ENCODE results near the gene FAM174B. TPM values are rescaled to one million over a fixed set of nuclear protein-coding genes. Genes with fewer than 3 reads are reported as not detected.

FAM174B gene
- total RNA-seq, 1 experiment from 2014 or later: 0.30 TPM

- no peak for TF ChIP-seq ZBTB33 (IDR thresholded peaks at IDR 0.05; ENCODE audit: extremely low read depth, insufficient replicate concordance, low read length)
- TF ChIP-seq RAD21 (IDR thresholded peaks at IDR 0.05; ENCODE audit: low read depth): no peak
Measured at GRCh38 chr15:92578096-92578835, 77.3 kb downstream of the FAM174B start (continued).

GRCh38 chr15:92576597-92577200, 78.9 kb downstream of the FAM174B start:
- no peak for DNase-seq (ENCODE audit: low read depth, low spot score)

More at GRCh38 chr15:92576597-92577200, 78.9 kb downstream of the FAM174B start:
- no peak for TF ChIP-seq RAD21 (IDR thresholded peaks at IDR 0.05; ENCODE audit: low read depth)
- no peak for TF ChIP-seq CBX3 (IDR thresholded peaks at IDR 0.05; ENCODE audit: low read depth)
- TF ChIP-seq JUND (IDR thresholded peaks at IDR 0.05): no peak
- no peak for TF ChIP-seq ELF1 (IDR thresholded peaks at IDR 0.05; ENCODE audit: borderline replicate concordance, low read depth)
- no peak for TF ChIP-seq SIN3A (IDR thresholded peaks at IDR 0.05; ENCODE audit: low read depth)
- TF ChIP-seq SP1 (IDR thresholded peaks at IDR 0.05; ENCODE audit: low read depth): no peak
- TF ChIP-seq EZH2 (IDR thresholded peaks at IDR 0.05): no peak
- no peak for TF ChIP-seq YY1 (IDR thresholded peaks at IDR 0.05; ENCODE audit: extremely low read depth, insufficient replicate concordance, low read depth, low read length)
- no peak for TF ChIP-seq CEBPB (IDR thresholded peaks at IDR 0.05; ENCODE audit: low read depth)
- no peak for TF ChIP-seq POLR2A (IDR thresholded peaks at IDR 0.05; ENCODE audit: borderline replicate concordance, extremely low read depth, insufficient read depth, insufficient read length)
- TF ChIP-seq MAX (IDR thresholded peaks at IDR 0.05): no peak
- no peak for TF ChIP-seq TCF7L2 (IDR thresholded peaks at IDR 0.05; ENCODE audit: borderline replicate concordance, extremely low read depth, insufficient read depth, insufficient read length)
- no peak for TF ChIP-seq CTCF (IDR thresholded peaks at IDR 0.05 in 2 of 3, conservative IDR thresholded peaks at IDR 0.05 in 1 of 3; ENCODE audit: borderline replicate concordance in 1 of 3, insufficient read depth in 1 of 3, low read depth in 2 of 3, low read length in 2 of 3)
- no peak for TF ChIP-seq ATF3 (IDR thresholded peaks at IDR 0.05)
- no peak for TF ChIP-seq ZNF274 (IDR thresholded peaks at IDR 0.05; ENCODE audit: low read depth, low read length)
- TF ChIP-seq ZFX (IDR thresholded peaks at IDR 0.05): no peak
- no TSS peak for BruUV-seq (replicated peaks)
- Histone ChIP-seq H2AFZ (ENCODE audit: low read depth, low read length, poor library complexity, severe bottlenecking) (no peak overlapping the region), H3K79me2 (ENCODE audit: insufficient read depth, low read length) (no peaks in the 10 kb centered on the region), H3K9me3 (ENCODE audit: control insufficient read depth in 1 of 2, insufficient read depth in 1 of 2, low read depth in 1 of 2, low read length in 2 of 2) (no peaks in the 10 kb centered on the region), H3K27me3 (ENCODE audit: insufficient read depth, low read length) (peaks cover 52% of the 10 kb centered on the region), H4K20me1 (ENCODE audit: insufficient read depth) (no peaks in the 10 kb centered on the region), H3K9ac (ENCODE audit: low read length) (no peak overlapping the region), H3K9me2 (ENCODE audit: insufficient read depth) (no peaks in the 10 kb centered on the region), H3K4me2 (ENCODE audit: low read length) (no peak overlapping the region), H3K4me1 (ENCODE audit: control insufficient read depth in 1 of 2, insufficient read depth in 2 of 2, low read length in 2 of 2) (no peaks in the 10 kb centered on the region), H3K4me3 (replicated peaks in 1 of 2; ENCODE audit: low read depth in 1 of 2, low read length in 2 of 2) (no peak overlapping the region), H3K36me3 (ENCODE audit: control insufficient read depth in 1 of 2, insufficient read depth in 2 of 2, low read length in 2 of 2) (no peaks in the 10 kb centered on the region), H3K27ac (ENCODE audit: low read depth, low read length) (no peak overlapping the region)
- ChIA-PET RAD21 (ENCODE audit: low non-redundant PET in 1 of 2, low total read pairs in 2 of 2, uncharacterized antibody in 2 of 2, unreplicated experiment in 2 of 2) (no interaction called here), CTCF (no interaction called here), POLR2A (no interaction called here)
- ATAC-seq: no peak
- intact Hi-C loops (cut with micrococcal nuclease): no loop called here

All from HCT116 (cell line).